Stimulated activated CD4-positive, alpha-beta T cell treated with anti-CD3 and anti-CD28 coated beads, Interleukin-15, amount 100 ng/mL, for 1 hour (primary cell): ENCODE results near the gene COL5A2.

Experiments used
- DNase-seq, 2 donors: peaks; one replicate each; pipeline ENCODE4 v3.0.0-alpha.2; 2020; ENCODE audit warnings: low read depth in 1 of 2, low spot score in 1 of 2

COL5A2 gene

GRCh38 chr2:189008555-189009262, 170.9 kb downstream of the COL5A2 start:
- DNase-seq: no peak

GRCh38 chr2:189002079-189002478, 177.5 kb downstream of the COL5A2 start:
- no peak for DNase-seq

GRCh38 chr2:189000221-189000620, 179.3 kb downstream of the COL5A2 start:
- DNase-seq: no peak

DNA sequence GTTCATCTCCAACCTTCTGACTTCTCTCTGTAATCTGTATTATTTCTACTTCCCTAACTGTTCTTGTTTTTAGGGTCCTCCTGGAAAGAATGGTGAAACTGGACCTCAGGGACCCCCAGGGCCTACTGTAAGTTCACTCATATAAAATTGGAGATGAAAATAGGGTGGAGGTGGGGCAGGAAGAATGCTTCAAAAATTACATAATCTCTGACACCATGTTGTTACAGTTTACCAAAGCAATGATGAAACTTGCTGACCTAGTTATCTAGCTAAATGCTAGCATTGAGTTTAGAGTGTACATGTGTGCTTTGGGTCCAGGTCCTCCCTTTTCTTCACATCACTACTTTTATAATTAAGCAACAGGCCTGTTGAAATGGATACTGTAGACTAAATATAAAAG, 182.3 kb downstream of the COL5A2 start:
- no peak for DNase-seq

- DNase-seq: no peak
Measured at GRCh38 chr2:188993247-188993646, 186.3 kb downstream of the COL5A2 start.

- DNase-seq: no peak
Measured at GRCh38 chr2:188986839-188987238, 192.7 kb downstream of the COL5A2 start.

GRCh38 chr2:188984680-188985079, 194.9 kb downstream of the COL5A2 start:
- DNase-seq: no peak

DNA sequence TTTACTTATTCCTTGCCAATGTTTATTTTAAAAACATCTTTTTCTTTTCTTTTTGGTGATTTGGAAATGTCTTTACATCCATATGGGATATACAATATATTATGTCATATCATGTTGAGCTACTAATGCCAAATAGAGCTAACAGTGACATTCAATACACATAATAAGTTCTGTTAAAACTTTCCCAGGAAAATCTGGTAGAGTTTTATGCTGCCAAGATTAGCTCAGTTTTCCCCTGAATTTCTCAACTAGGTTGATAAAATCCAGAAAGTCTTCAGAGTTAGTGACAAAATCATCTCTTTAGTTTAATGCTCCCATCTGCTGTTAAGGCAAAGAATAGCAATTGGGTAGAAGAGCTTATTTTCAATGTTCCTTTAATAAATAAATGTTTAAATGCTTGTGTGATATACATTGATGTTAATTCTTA, 195.5 kb downstream of the COL5A2 start:
- DNase-seq: no peak

DNA sequence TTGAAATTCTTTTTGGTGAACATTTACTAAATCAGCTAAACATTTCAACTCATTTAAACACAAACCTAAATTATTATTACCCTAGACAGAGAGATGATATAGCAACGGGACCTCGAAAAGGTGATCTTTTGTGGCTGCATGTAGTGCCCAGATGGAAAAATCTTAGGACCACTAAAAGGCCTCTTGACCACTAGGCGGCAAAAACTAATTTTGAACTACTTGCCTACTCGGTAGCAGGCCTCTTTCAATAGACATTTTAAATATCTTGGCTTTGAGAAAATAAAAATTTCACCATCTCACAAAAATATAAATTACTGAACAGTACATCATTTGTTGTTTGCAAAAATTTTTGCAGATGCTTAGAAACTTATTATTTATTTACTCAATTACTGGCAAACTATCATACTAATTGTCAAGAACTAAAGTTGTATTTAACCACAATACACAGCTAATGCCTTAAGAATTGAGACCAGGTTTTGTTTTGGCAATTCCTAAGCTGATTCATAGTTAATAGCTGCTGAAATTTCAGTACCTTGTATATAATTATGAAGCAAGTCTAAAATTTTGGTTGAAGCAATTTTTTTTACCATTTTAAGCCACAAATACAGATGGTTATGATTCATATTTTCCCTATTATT, 196.0 kb downstream of the COL5A2 start:
- DNase-seq: no peak
